HG02840 (cell line): ENCODE data around the gene PDHX.
"Not testable (repeated sequence)": the region's sequence is repeated elsewhere in the genome, so short reads cannot be mapped to it uniquely, and the experiment has no call there.

Experiments used
- ATAC-seq: cut with Tn5 transposase; IDR thresholded peaks from one replicate; pipeline ENCODE4 v1.9.1; 2021; ENCODE audit warnings: mild to moderate bottlenecking, moderate library complexity, moderate number of reproducible peaks; ENCODE audit not compliant: unreplicated experiment, low FRiP score

PDHX gene

DNA sequence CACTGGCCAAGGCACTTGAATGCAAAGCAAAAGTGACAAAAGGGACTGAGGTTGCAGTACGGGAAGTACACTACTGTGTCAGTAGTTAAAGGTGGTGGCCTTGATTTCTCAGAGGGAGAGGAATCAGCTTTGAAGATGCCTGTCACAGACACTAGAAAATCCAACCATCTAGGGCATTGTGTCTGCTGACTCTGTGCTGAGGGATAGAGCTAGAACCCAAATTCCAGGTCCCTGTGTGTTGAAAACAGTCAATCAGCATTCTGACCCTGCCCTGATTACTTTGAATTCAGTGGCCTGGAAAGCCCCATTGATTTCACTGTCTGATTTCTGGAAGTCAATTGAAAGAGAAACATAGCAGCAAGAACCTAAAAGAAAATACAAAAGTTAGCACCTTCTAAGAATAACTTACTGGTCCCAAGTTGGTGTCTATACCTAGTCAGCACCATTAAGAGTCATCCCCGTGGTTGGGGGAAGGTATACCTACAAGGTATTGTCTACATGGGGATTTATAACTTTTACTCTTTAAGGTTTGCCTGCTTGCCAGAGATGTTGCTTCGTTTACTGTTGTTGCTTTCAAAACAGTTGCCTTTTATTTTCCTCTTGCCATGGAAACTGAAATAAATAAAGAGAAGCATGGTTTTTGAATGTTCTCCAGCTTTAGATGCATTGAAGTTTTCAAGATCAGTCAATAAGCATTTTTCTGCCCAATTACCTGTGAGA is 97.3 kb downstream of the PDHX start:
- ATAC-seq, result no peak

- ATAC-seq, result no peak
Observed at GRCh38 chr11:35014346-35014745, 97.9 kb downstream of the PDHX start.

DNA sequence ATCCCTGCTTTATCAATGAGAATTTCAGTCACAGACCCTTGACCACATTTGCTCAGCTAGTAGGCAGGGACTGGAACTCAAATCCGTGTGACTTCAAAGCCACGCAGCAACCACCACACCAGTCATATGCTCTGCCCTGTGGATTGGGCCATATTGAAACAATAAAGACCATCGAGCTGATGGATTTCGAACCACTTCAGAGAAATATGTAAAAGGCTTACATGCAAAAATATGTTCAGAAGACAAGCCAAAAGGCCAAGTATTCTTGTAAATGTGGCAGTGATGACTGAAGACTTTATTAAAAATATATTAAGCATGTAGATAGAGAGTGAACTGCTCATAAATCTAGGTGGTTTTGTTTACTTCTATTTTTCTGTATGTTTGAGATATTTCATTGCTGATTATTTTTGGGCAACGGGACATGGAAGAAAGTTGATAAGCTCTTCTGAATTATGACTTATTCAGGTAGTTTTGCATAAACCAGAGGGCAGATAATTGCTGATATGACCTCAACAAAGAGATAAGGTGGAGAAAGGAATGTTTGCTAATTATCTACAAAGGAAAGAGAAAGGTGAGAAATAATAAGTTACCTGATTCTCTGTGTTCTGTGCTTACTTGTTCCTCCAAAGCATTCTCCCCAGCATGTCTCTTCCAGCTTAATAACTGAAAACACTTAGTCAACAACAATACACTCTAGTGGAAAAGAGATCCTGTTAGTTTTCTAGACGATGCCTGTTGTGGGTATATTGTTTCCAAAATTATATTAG is 99.4 kb downstream of the PDHX start:
- ATAC-seq, result no peak

GRCh38 chr11:35016916-35017315 is 100.5 kb downstream of the PDHX start:
- no peak for ATAC-seq

GRCh38 chr11:35017528-35018342 is 101.3 kb downstream of the PDHX start:
- ATAC-seq, result no peak

DNA sequence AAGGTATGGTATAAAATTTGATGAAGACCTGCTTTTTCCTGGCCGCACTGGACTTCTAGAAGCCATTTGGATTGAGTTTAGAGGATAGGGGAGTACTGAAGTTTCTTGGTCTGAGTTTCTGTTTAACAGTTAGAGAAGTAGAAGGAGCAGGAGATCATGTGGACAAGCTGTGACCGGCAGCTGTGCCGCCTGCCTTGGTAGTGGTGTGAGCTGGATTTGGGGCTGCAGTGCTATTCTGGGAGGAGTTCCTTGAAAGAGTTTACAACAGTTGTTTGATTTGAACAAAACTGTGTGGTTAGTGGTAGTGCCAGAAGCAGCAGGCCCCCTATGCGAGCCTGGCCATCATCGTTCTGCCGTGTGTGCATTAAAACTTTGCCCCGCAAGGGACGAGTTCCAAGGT is 105.2 kb downstream of the PDHX start:
- no peak for ATAC-seq

DNA sequence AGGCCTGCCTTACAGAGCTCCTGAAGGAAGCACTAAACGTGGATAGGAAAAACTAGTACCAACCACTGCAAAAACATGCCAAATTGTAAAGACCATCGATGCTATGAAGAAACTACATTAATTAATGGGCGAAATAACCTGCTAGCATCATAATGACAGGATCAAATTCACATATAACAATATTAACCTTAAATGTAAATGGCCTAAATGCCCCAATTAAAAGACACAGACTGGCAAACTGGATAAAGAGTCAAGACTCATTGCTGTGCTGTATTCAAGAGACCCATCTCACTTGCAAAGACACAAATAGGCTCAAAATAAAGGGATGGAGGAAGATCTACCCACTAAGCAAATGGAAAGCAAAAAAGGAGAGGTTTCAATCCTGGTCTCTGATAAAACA is 107.5 kb downstream of the PDHX start:
- not testable (repeated sequence) for ATAC-seq

DNA sequence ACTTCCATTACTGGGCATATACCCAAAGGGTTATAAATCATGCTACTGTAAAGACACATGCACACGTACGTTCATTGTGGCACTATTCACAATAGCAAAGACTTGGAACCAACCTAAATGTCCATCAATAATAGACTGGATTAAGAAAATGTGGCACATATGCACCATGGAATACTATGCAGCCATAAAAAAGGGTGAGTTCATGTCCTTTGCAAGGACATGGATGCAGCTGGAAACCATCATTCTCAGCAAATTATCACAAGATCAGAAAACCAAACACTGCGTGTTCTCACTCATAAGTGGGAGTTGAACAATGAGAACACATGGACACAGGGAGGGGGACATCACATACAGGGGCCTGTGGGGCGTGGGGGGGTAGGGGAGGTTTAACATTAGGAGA is 111.6 kb downstream of the PDHX start:
- not testable (repeated sequence) for ATAC-seq

GRCh38 chr11:35029979-35030682 is 113.7 kb downstream of the PDHX start:
- ATAC-seq, result peak; percentile 77

- ATAC-seq, result no peak
Observed at GRCh38 chr11:35030716-35031213, 114.3 kb downstream of the PDHX start.

- no peak for ATAC-seq
Observed at GRCh38 chr11:35031346-35031745, 114.9 kb downstream of the PDHX start.

DNA sequence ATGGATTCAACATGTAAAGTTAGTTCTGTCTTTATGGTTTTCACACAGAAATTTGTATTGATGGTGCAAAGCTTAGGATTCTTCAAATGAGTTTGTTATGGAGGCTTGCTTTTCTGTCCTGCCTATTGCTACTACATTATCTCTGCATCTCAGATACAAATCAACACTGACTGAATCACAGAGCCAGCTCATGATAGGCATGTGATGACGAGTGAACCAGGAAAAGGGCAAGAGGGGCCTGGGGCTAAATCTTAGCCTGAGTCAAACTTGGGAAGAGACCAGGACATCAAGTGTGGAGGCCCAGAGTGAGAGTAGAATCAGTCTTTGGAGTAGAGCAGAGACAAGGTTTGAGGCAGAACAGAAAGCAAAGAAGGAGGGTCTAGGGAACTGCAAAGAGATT is 115.4 kb downstream of the PDHX start:
- ATAC-seq, result no peak

- ATAC-seq, result no peak
Observed at GRCh38 chr11:35033011-35033410, 116.6 kb downstream of the PDHX start.

GRCh38 chr11:35034401-35034800 is 118.0 kb downstream of the PDHX start:
- ATAC-seq, result no peak

GRCh38 chr11:35035894-35036408 is 119.5 kb downstream of the PDHX start:
- no peak for ATAC-seq

- ATAC-seq, result no peak
Observed at GRCh38 chr11:35036639-35037038, 120.2 kb downstream of the PDHX start.

GRCh38 chr11:35038211-35038928 is 122.0 kb downstream of the PDHX start:
- ATAC-seq, result no peak

DNA sequence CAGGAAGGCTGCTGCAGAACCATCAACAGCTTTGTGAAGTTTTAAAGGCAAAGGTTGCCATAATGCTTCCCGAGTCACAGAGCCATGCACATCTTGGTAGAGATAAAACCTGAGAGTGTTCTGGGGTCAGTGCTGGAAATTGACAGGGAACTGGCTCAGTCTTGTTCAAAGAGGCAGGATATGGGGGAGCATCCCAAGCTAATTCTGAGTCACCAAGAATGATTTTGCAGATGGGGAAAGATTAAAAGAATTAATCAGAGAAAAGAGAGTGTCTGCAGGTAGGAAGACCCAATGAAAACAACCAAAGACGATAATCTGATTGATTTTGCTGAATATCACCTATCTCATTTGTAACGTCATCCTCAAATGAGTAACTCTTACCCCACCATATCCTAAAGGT is 122.7 kb downstream of the PDHX start:
- no peak for ATAC-seq

- ATAC-seq, result peak; percentile 68
Observed at GRCh38 chr11:35040221-35040942, 124.0 kb downstream of the PDHX start.
